ENCODE data around the gene GRIPAP1. TPM values are rescaled to one million over a fixed set of nuclear protein-coding genes. Genes with fewer than 3 reads are reported as not detected.

Gene GRIPAP1
- total RNA-seq, 1 experiment from 2014 or later: 92.8 TPM

- Mint-ChIP-seq H3K4me1 (ENCODE audit: low read depth, unreplicated experiment) (peaks cover 36% of the 10 kb centered on the region), H3K9me3 (ENCODE audit: low read depth, unreplicated experiment) (no peaks in the 10 kb centered on the region), H3K36me3 (ENCODE audit: insufficient read depth, unreplicated experiment) (peaks cover 55% of the 10 kb centered on the region), H3K27ac (ENCODE audit: unreplicated experiment) (peak overlapping the region; percentile 93), H3K4me3 (ENCODE audit: low read depth, unreplicated experiment) (peak overlapping the region; percentile 89), H3K27me3 (ENCODE audit: unreplicated experiment) (no peaks in the 10 kb centered on the region)
- no peak for TF ChIP-seq CTCF (IDR thresholded peaks at IDR 0.05; ENCODE audit: unreplicated experiment)
- CTCF ChIA-PET: interaction anchor here (0.6 to 1.7 kb wide), 5 partner anchors 40 to 425 kb away, joined by 3 to 16 read pairs (median 5); partner anchors contain the start of genes GRIPAP1 and HDAC6
- no peak for DNase-seq
- BruUV-seq (replicated peaks): TSS peak; percentile 55
- intact Hi-C loops (cut with micrococcal nuclease; ENCODE audit: unreplicated experiment): loop anchor here (1.0 to 10.0 kb wide), 4 partner anchors 16 to 238 kb away; partner anchors contain the start of genes CCDC120, GRIPAP1, HDAC6 and KCND1
These were observed 40.6 kb upstream of the GRIPAP1 start for GRCh38 chrX:49042581-49043219.

DNA sequence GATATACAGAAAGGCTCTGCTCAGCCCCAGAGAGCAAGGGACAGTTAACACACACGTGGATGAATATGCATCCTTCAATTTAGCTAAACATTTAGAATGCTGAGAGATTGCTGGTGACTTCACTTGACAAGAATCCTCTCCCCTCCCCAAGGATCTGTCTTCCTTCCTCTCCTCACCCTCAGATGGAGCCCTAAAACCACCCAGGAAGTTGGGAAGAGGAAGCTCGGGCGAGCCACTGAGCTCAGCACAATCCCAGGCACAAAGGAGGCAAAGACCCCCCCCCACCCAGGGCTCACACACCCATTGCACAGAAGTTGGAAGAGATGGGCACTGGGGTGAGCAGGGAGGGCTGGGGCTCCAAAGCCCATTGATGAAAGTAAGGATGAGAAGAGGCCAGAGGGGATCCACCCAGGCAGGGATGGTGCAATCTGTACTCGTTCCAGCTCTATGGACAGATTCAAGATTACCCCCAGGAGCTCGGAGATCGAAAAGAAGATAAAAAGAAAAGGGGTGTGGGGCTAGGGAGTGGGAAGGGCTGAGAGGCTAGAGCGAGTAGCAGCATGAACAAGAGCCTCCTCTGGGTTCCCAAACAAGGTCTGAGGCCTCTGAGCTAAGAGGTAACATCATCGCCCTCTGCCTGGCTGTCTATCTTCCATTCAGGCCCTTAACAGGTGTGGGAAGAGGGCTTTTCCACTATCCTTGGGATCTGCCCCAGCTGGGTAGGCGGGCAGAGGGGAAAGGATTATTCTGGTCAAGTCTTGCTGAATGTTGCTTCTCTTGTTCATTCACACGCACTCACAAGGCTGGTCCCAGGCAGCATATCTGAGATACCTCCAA, 39.9 kb upstream of the GRIPAP1 start:
- Mint-ChIP-seq H3K36me3 (ENCODE audit: insufficient read depth, unreplicated experiment) (peaks cover 58% of the 10 kb centered on the region), H3K4me3 (ENCODE audit: low read depth, unreplicated experiment) (peak overlapping the region; percentile 89), H3K27ac (ENCODE audit: unreplicated experiment) (peak overlapping the region; percentile 93), H3K27me3 (ENCODE audit: unreplicated experiment) (no peaks in the 10 kb centered on the region), H3K9me3 (ENCODE audit: low read depth, unreplicated experiment) (no peaks in the 10 kb centered on the region), H3K4me1 (ENCODE audit: low read depth, unreplicated experiment) (peaks cover 36% of the 10 kb centered on the region)
- TSS peak; percentile 68 for BruUV-seq (replicated peaks)
- DNase-seq: no peak
- no peak for TF ChIP-seq CTCF (IDR thresholded peaks at IDR 0.05; ENCODE audit: unreplicated experiment)
- CTCF ChIA-PET: no interaction called here
- intact Hi-C loops (cut with micrococcal nuclease; ENCODE audit: unreplicated experiment): loop anchor here (2.0 to 10.0 kb wide), 4 partner anchors 40 to 237 kb away; partner anchors contain the start of genes GRIPAP1, HDAC6, KCND1 and PIM2

DNA sequence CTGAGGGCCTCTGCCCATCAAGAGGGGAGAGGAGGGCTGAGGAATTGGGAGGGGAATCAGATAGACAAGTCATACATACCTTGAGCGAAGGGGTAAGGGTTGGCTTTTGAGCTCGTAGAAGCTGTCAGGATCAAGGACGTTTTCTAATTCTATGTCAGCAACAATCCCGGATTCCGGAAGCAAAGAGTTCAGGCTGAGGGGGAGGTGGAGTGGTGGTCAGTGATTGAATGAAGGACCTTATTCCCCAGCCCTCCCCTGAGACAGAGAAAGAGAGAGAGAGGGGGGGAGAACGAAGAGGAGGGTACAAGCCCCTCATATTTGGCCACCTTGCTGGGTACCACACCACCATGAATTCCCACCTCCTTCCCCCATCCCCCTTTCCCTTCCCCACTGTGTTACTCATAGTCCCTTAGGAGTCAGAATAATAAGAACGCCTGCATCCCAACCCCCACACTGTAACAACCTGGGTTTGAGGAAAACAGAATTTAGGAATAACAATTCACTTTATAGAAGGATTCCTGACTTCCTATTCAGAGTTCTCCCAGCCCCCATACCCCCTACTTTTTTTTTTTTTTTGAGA, 38.4 kb upstream of the GRIPAP1 start:
- Mint-ChIP-seq H3K27me3 (ENCODE audit: unreplicated experiment) (no peaks in the 10 kb centered on the region), H3K27ac (ENCODE audit: unreplicated experiment) (peak overlapping the region; percentile 72), H3K9me3 (ENCODE audit: low read depth, unreplicated experiment) (no peaks in the 10 kb centered on the region), H3K36me3 (ENCODE audit: insufficient read depth, unreplicated experiment) (peaks cover 65% of the 10 kb centered on the region), H3K4me3 (ENCODE audit: low read depth, unreplicated experiment) (peak overlapping the region; percentile 52), H3K4me1 (ENCODE audit: low read depth, unreplicated experiment) (peaks cover 36% of the 10 kb centered on the region)
- intact Hi-C loops (cut with micrococcal nuclease; ENCODE audit: unreplicated experiment): loop anchor here (2.0 to 10.0 kb wide), 4 partner anchors 38 to 236 kb away; partner anchors contain the start of genes GRIPAP1, HDAC6, KCND1 and PIM2
- no TSS peak for BruUV-seq (replicated peaks)
- DNase-seq: no peak
- CTCF ChIA-PET: interaction anchor here (0.7 to 1.0 kb wide), 2 partner anchors 38 to 837 kb away, joined by 3 to 5 read pairs; partner anchors contain the start of gene GRIPAP1
- no peak for TF ChIP-seq CTCF (IDR thresholded peaks at IDR 0.05; ENCODE audit: unreplicated experiment)
